HepG2 (cell line): ENCODE data around the gene WNT7B. TPM values are rescaled to one million over a fixed set of nuclear protein-coding genes. Genes with fewer than 3 reads are reported as not detected.

Experiments
- ATAC-seq: fragments of 200-7000 bp; cut with Tn5 transposase; 3 replicates; pipeline ENCODE4 v1.9.1; 2020; ENCODE audit warnings: mild to moderate bottlenecking, moderate library complexity
- BruUV-seq: library from RNA; stranded (reverse); fragments of 400-500 nt; replicated peaks from 2 replicates; lab custom pipeline; 2021; lab: Mats Ljungman, UMichigan
- CTCF ChIA-PET: fragments of 300-600 bp; formaldehyde crosslinking; extraction: SDS; loops from one replicate; lab custom pipeline; 2021; ENCODE audit warnings: low total read pairs, inconsistent platforms, low intra/inter-chr PET ratio; lab: Yijun Ruan, JAX
- POLR2A ChIA-PET: fragments of 350-600 bp; sonication (Branson Sonifier 250); formaldehyde crosslinking; loops from one replicate; lab custom pipeline; 2020; ENCODE audit warnings: antibody characterized with exemption, inconsistent platforms; lab: Yijun Ruan, JAX
- DNase-seq: peaks from one replicate; pipeline ENCODE4 v3.0.0-alpha.2; 2015; ENCODE audit warnings: low spot score
- FAIRE-seq: peaks from 3 replicates; lab custom pipeline; 2011; peaks lifted over from hg19 to GRCh38; lab: Jason Lieb, UNC
- H2AFZ ChIP-seq: one replicate; pipeline ENCODE4 v1.6.1; 2011; ENCODE audit warnings: low read length, inconsistent platforms
- H3K27ac ChIP-seq: fragments of 300-600 bp; 3 replicates; pipeline ENCODE4 v1.8.0; 2011; ENCODE audit warnings: mixed run types, mild to moderate bottlenecking, mixed read lengths, low read length, inconsistent platforms; ENCODE audit not compliant: insufficient read depth; ENCODE audit errors: extremely low read length
- H3K27me3 ChIP-seq, 2 experiments: fragments of 200-600 bp in 1 of 2; 2 replicates in 1 of 2; 3 replicates in 1 of 2; pipeline versions ENCODE4 v1.6.0 to v1.8.0; 2011; ENCODE audit warnings: low read length in 2 of 2, mild to moderate bottlenecking in 2 of 2, moderate library complexity in 2 of 2, inconsistent platforms in 1 of 2; ENCODE audit not compliant: insufficient read depth in 2 of 2, control insufficient read depth in 1 of 2
- H3K36me3 ChIP-seq, 2 experiments: fragments of 200-600 bp in 1 of 2; replicated peaks in 1 of 2; 2 replicates in 1 of 2; 3 replicates in 1 of 2; pipeline versions ENCODE4 v1.5.1 to v1.8.0; 2011; ENCODE audit warnings: low read length in 2 of 2, inconsistent platforms in 1 of 2; ENCODE audit not compliant: insufficient read depth in 2 of 2, control insufficient read depth in 1 of 2
- H3K4me1 ChIP-seq: 2 replicates; pipeline ENCODE4 v1.5.1; 2012; ENCODE audit warnings: low read length, inconsistent platforms; ENCODE audit not compliant: insufficient read depth
- H3K4me2 ChIP-seq: 2 replicates; pipeline ENCODE4 v1.6.0; 2011; ENCODE audit warnings: low read depth, low read length, inconsistent platforms
- H3K4me3 ChIP-seq, 3 experiments: fragments of 200-600 bp in 1 of 3; sonication (generic), shearing (Covaris generic) in 1 of 3; replicated peaks in 1 of 3; 2 replicates each; pipeline ENCODE4 v1.5.1; 2011 to 2016; ENCODE audit warnings: low read length in 3 of 3, inconsistent platforms in 2 of 3, low read depth in 2 of 3, mild to moderate bottlenecking in 2 of 3, control low read depth in 1 of 3, mixed read lengths in 1 of 3; ENCODE audit not compliant: insufficient read depth in 1 of 3
- H3K79me2 ChIP-seq: one replicate; pipeline ENCODE4 v1.6.1; 2011; ENCODE audit warnings: low read length, inconsistent platforms; ENCODE audit not compliant: insufficient read depth
- H3K9ac ChIP-seq: 2 replicates; pipeline ENCODE4 v1.6.0; 2011; ENCODE audit warnings: mild to moderate bottlenecking, low read depth, low read length, inconsistent platforms; ENCODE audit not compliant: insufficient read depth
- H3K9me3 ChIP-seq: 2 replicates; pipeline ENCODE4 v1.5.1; 2012; ENCODE audit warnings: mild to moderate bottlenecking, low read length
- H4K20me1 ChIP-seq: 2 replicates; pipeline ENCODE4 v1.6.0; 2011; ENCODE audit warnings: inconsistent platforms, mild to moderate bottlenecking, low read length, moderate library complexity; ENCODE audit not compliant: insufficient read depth
- ARNT ChIP-seq: fragments of 450-650 bp; IDR thresholded peaks from 2 replicates; pipeline ENCODE4 v1.6.1; 2017
- ASH2L ChIP-seq: fragments of 300-600, 200-600 bp; sonication (generic); IDR thresholded peaks from 2 replicates; pipeline ENCODE4 v1.7.0; 2017; ENCODE audit warnings: low read depth, mild to moderate bottlenecking, moderate library complexity, mixed read lengths, low read length; ENCODE audit not compliant: insufficient read length
- DPF2 ChIP-seq: sonication (generic); formaldehyde crosslinking; IDR thresholded peaks from 2 replicates; pipeline ENCODE4 v1.4.0; 2020; ENCODE audit warnings: mild to moderate bottlenecking, low read depth, missing genetic modification reagents, borderline replicate concordance
- NFIC ChIP-seq: IDR thresholded peaks from 2 replicates; pipeline ENCODE4 v1.6.1; 2012; ENCODE audit warnings: mild to moderate bottlenecking, low read length, inconsistent platforms
- PHF5A ChIP-seq: IDR thresholded peaks from one replicate; pipeline ENCODE4 v1.6.1; 2018; ENCODE audit warnings: low read depth, missing genetic modification reagents; ENCODE audit not compliant: unreplicated experiment
- SATB2 ChIP-seq: sonication (generic); formaldehyde crosslinking; IDR thresholded peaks from 2 replicates; pipeline ENCODE4 v1.5.0; 2020; ENCODE audit warnings: missing genetic modification reagents
- ZNF607 ChIP-seq: sonication (generic); formaldehyde crosslinking; IDR thresholded peaks from 2 replicates; pipeline ENCODE4 v1.5.1; 2020; ENCODE audit warnings: missing genetic modification reagents, mild to moderate bottlenecking, borderline replicate concordance
- ZNF674 ChIP-seq: sonication (generic); formaldehyde crosslinking; IDR thresholded peaks from 2 replicates; pipeline ENCODE4 v1.5.0; 2020; ENCODE audit warnings: low read depth, mild to moderate bottlenecking, missing genetic modification reagents
- WGBS: methylation state at CpG from one replicate; pipeline ENCODE4 v1.1.6; 2017; ENCODE audit warnings: low lambda C conversion rate; 5-methylcytosine and 5-hydroxymethylcytosine counted together
- in situ Hi-C: cut with HindIII; loops from 2 replicates; pipeline ENCODE4 v1.10.0; 2017; ENCODE audit warnings: low pct_unique_long_range_greater_than_20kb; ENCODE audit not compliant: extremely low pct_ligation_motif_present
- intact Hi-C: fragments of 100-400 bp; cut with micrococcal nuclease; formaldehyde crosslinking; loops from one replicate; pipeline ENCODE4 v1.10.0; 2022; ENCODE audit not compliant: unreplicated experiment
- polyA plus RNA-seq, 8 experiments: library from polyadenylated mRNA; depleted of rRNA in 3 of 8; stranded (reverse) in 7 of 8; unstranded in 1 of 8; fragments of >200 nt; fragmentation: Illumina TruSeq in 4 of 8; extraction: Trizol in 4 of 8; gene quantifications; 2 replicates each; pipeline versions ENCODE4 v1.2.1 to v1.2.3, GENCODE V29; 2011 to 2016; ENCODE audit warnings: low read depth in 4 of 8, missing spikeins in 1 of 8, mixed read lengths in 1 of 8; ENCODE audit not compliant: insufficient read depth in 1 of 8
- total RNA-seq, 5 experiments: library from RNA; depleted of rRNA; stranded (reverse); fragments of >200 nt; fragmentation: Illumina TruSeq; extraction: Trizol; gene quantifications; 2 replicates each; pipeline ENCODE4 v1.2.3, GENCODE V29; 2016; ENCODE audit warnings: low read depth in 1 of 5
- TF ChIP-seq, protein P1 (sequence below): sonication (generic); formaldehyde crosslinking; IDR thresholded peaks from 2 replicates; pipeline ENCODE4 v1.4.0; 2020; ENCODE audit warnings: missing genetic modification reagents
- TF ChIP-seq, protein P2 (sequence below): sonication (generic); formaldehyde crosslinking; IDR thresholded peaks from 2 replicates; pipeline ENCODE4 v1.5.0; 2020; ENCODE audit warnings: mild to moderate bottlenecking, missing genetic modification reagents, moderate library complexity
- TF ChIP-seq, protein P3 (sequence below): fragments of 450-650 bp; IDR thresholded peaks from 2 replicates; pipeline ENCODE4 v1.6.1; 2016
- TF ChIP-seq, protein P4 (sequence below): sonication (generic); formaldehyde crosslinking; IDR thresholded peaks from 2 replicates; pipeline ENCODE4 v1.4.0; 2020; ENCODE audit warnings: missing genetic modification reagents
- TF ChIP-seq, protein P5 (sequence below): sonication (generic); formaldehyde crosslinking; IDR thresholded peaks from 2 replicates; pipeline ENCODE4 v1.4.0; 2020; ENCODE audit warnings: missing genetic modification reagents

The WNT7B gene
- total and polyA plus RNA-seq, 2 of the 13 experiments (the other 11 are each of a cell fraction or from before 2014, with no cell fraction given), result 0.09 TPM; not detected in 1

DNA sequence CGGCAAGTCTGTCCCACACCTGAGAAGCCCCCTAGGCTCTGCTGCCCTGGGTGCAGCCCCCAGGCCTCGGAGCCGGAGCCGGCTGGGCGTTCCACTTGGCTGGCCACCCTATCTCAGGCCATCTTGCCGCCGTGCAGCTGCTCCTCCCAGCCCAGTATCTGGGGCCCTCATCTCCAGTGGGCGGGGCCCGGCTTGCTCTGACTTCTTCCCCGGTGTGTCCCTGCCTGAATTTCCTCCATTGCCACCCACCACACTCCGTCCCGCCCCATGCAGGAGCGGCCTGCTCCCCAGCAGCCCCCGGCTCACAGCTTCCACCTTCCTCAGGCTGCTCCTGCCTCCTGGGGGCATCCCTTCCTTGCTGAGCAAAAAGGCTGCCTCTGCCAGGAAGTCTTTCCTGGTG lies 46.6 kb downstream of the WNT7B start:
- Histone ChIP-seq H3K36me3 (no peaks in the 10 kb centered on the region), H3K9ac (no peak overlapping the region), H2AFZ (no peak overlapping the region), H3K27me3 (peaks cover 18 to 75% of the 10 kb centered on the region in 2 experiments), H3K4me3 (no peak overlapping the region), H4K20me1 (peaks cover 2% of the 10 kb centered on the region; the same call in 1 of the 2 replicates), H3K79me2 (no peaks in the 10 kb centered on the region), H3K4me2 (no peak overlapping the region), H3K9me3 (no peaks in the 10 kb centered on the region), H3K27ac (no peak overlapping the region), H3K4me1 (no peaks in the 10 kb centered on the region)
- no TSS peak for BruUV-seq
- in situ Hi-C loops, result no loop called here
- ATAC-seq (no peak), FAIRE-seq (no peak), DNase-seq (no peak)
- ChIA-PET POLR2A (no interaction called here), CTCF (no interaction called here)
- 24% methylated on average over 7 of the region's 14 CpGs for WGBS
- intact Hi-C loops, result no loop called here
- TF ChIP-seq DPF2 (CRISPR knock-in tag) (no peak), ZNF674 (CRISPR knock-in tag) (no peak), SATB2 (CRISPR knock-in tag) (no peak), NFIC (no peak), ASH2L (no peak), PHF5A (CRISPR knock-in tag) (no peak), ZNF607 (CRISPR knock-in tag) (no peak), ARNT (no peak)
- TF ChIP-seq, protein P1, sequence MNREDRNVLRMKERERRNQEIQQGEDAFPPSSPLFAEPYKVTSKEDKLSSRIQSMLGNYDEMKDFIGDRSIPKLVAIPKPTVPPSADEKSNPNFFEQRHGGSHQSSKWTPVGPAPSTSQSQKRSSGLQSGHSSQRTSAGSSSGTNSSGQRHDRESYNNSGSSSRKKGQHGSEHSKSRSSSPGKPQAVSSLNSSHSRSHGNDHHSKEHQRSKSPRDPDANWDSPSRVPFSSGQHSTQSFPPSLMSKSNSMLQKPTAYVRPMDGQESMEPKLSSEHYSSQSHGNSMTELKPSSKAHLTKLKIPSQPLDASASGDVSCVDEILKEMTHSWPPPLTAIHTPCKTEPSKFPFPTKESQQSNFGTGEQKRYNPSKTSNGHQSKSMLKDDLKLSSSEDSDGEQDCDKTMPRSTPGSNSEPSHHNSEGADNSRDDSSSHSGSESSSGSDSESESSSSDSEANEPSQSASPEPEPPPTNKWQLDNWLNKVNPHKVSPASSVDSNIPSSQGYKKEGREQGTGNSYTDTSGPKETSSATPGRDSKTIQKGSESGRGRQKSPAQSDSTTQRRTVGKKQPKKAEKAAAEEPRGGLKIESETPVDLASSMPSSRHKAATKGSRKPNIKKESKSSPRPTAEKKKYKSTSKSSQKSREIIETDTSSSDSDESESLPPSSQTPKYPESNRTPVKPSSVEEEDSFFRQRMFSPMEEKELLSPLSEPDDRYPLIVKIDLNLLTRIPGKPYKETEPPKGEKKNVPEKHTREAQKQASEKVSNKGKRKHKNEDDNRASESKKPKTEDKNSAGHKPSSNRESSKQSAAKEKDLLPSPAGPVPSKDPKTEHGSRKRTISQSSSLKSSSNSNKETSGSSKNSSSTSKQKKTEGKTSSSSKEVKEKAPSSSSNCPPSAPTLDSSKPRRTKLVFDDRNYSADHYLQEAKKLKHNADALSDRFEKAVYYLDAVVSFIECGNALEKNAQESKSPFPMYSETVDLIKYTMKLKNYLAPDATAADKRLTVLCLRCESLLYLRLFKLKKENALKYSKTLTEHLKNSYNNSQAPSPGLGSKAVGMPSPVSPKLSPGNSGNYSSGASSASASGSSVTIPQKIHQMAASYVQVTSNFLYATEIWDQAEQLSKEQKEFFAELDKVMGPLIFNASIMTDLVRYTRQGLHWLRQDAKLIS (CRISPR knock-in tag), result no peak
- TF ChIP-seq, protein P2, sequence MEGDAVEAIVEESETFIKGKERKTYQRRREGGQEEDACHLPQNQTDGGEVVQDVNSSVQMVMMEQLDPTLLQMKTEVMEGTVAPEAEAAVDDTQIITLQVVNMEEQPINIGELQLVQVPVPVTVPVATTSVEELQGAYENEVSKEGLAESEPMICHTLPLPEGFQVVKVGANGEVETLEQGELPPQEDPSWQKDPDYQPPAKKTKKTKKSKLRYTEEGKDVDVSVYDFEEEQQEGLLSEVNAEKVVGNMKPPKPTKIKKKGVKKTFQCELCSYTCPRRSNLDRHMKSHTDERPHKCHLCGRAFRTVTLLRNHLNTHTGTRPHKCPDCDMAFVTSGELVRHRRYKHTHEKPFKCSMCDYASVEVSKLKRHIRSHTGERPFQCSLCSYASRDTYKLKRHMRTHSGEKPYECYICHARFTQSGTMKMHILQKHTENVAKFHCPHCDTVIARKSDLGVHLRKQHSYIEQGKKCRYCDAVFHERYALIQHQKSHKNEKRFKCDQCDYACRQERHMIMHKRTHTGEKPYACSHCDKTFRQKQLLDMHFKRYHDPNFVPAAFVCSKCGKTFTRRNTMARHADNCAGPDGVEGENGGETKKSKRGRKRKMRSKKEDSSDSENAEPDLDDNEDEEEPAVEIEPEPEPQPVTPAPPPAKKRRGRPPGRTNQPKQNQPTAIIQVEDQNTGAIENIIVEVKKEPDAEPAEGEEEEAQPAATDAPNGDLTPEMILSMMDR, result no peak
- TF ChIP-seq, protein P3, sequence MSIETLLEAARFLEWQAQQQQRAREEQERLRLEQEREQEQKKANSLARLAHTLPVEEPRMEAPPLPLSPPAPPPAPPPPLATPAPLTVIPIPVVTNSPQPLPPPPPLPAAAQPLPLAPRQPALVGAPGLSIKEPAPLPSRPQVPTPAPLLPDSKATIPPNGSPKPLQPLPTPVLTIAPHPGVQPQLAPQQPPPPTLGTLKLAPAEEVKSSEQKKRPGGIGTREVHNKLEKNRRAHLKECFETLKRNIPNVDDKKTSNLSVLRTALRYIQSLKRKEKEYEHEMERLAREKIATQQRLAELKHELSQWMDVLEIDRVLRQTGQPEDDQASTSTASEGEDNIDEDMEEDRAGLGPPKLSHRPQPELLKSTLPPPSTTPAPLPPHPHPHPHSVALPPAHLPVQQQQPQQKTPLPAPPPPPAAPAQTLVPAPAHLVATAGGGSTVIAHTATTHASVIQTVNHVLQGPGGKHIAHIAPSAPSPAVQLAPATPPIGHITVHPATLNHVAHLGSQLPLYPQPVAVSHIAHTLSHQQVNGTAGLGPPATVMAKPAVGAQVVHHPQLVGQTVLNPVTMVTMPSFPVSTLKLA, result no peak
- TF ChIP-seq, protein P4, sequence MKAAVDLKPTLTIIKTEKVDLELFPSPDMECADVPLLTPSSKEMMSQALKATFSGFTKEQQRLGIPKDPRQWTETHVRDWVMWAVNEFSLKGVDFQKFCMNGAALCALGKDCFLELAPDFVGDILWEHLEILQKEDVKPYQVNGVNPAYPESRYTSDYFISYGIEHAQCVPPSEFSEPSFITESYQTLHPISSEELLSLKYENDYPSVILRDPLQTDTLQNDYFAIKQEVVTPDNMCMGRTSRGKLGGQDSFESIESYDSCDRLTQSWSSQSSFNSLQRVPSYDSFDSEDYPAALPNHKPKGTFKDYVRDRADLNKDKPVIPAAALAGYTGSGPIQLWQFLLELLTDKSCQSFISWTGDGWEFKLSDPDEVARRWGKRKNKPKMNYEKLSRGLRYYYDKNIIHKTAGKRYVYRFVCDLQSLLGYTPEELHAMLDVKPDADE (CRISPR knock-in tag), result no peak
- TF ChIP-seq, protein P5, sequence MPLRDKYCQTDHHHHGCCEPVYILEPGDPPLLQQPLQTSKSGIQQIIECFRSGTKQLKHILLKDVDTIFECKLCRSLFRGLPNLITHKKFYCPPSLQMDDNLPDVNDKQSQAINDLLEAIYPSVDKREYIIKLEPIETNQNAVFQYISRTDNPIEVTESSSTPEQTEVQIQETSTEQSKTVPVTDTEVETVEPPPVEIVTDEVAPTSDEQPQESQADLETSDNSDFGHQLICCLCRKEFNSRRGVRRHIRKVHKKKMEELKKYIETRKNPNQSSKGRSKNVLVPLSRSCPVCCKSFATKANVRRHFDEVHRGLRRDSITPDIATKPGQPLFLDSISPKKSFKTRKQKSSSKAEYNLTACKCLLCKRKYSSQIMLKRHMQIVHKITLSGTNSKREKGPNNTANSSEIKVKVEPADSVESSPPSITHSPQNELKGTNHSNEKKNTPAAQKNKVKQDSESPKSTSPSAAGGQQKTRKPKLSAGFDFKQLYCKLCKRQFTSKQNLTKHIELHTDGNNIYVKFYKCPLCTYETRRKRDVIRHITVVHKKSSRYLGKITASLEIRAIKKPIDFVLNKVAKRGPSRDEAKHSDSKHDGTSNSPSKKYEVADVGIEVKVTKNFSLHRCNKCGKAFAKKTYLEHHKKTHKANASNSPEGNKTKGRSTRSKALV (CRISPR knock-in tag), result no peak
